Measurements from ENCODE around the gene NECAB3.

NECAB3 gene, protein sequence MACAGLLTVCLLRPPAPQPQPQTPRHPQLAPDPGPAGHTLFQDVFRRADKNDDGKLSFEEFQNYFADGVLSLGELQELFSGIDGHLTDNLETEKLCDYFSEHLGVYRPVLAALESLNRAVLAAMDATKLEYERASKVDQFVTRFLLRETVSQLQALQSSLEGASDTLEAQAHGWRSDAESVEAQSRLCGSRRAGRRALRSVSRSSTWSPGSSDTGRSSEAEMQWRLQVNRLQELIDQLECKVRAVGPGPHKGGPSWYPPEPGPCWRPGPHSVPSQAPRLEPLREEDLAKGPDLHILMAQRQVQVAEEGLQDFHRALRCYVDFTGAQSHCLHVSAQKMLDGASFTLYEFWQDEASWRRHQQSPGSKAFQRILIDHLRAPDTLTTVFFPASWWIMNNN

DNA sequence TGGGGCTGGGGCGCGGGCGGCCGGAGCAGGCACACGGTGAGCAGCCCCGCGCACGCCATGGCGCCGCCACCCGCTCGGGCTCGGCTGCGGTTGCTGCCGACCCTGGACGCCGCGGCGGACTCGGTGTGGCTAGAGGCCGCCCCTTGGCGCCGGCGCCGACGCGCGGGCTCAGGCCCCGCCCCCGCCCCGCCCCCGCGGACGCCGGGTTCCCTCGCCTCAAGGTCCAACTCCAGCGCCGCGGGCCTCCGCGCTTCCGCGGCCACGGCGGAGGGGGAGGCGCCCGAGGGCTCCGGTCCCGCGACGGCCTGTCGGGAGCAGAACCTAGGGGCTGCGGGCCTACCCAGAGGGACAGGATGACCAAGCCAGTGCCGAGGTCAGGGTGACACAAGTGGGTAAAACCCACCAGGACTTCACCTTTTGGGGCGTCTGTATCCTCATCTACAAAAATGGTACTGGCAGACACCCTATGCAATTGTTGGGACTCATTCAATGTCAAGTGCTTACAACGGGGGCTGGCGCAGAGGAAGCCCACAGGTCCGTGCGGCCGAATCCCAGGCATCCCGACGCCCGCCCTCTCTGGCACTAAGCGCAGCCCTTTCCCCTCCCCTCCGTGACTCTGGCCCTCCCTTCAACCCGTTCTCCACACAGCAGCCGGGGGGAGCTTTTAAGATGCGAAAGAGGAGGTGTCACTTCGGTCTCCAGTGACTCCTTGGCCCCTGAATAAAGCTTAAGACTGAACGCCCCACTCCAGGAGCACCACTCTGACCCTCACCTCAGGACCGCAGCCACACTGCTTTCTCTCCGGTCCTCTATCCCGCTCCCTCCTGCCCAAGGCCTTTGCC, at the start of gene NECAB3:
TSS of gene NECAB3 (minus strand) at position 135 of the 842 bp plus-strand sequence. CDS start at position 59, 76 bp downstream.
- TF ChIP-seq, protein P1, sequence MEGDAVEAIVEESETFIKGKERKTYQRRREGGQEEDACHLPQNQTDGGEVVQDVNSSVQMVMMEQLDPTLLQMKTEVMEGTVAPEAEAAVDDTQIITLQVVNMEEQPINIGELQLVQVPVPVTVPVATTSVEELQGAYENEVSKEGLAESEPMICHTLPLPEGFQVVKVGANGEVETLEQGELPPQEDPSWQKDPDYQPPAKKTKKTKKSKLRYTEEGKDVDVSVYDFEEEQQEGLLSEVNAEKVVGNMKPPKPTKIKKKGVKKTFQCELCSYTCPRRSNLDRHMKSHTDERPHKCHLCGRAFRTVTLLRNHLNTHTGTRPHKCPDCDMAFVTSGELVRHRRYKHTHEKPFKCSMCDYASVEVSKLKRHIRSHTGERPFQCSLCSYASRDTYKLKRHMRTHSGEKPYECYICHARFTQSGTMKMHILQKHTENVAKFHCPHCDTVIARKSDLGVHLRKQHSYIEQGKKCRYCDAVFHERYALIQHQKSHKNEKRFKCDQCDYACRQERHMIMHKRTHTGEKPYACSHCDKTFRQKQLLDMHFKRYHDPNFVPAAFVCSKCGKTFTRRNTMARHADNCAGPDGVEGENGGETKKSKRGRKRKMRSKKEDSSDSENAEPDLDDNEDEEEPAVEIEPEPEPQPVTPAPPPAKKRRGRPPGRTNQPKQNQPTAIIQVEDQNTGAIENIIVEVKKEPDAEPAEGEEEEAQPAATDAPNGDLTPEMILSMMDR (IDR thresholded peaks at IDR 0.05; ENCODE audit: low read depth, low read length, missing control alignments), result no peak
- peak within 1 kb of the TSS; percentile 72 for H3K4me3 ChIP-seq (ENCODE audit: low read depth, low read length)
- no peak for DNase-seq (ENCODE audit: low read depth)

DNA sequence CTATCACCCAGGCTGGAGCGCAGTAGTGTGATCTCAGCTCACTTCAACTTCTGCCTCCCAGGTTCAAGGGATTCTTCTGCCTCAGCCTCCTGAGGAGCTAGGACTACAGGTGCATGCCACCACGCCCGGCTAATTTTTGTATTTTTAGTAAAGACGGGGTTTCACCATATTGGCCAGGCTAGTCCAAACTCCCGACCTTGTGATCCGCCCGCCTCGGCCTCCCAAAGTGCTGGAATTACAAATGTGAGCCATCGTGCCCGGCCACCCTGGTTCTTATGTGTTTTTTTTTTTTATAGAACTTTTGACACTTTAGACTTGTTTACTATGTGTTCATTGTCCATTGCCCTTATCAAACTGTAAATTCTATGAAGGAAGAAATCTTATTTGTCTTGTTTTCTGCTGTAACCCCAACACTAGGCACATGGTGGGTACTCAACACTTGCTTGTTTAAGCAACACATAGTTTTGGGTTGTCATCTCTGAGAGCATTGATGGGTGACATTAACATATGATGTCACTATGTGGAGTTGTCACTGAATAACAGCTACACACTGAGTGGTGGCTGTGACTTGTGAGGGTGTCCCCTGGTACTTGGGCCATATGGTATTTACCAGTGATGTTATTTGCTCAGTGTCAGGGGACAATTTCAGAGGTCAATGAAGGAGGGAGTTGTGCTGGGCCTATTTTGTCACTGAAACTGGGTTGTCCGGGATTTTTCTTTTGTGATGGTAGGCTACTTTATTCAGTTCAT, 47.3 kb upstream of the NECAB3 start:
- TF ChIP-seq, protein P1 (IDR thresholded peaks at IDR 0.05; ENCODE audit: low read depth, low read length, missing control alignments), result no peak
- no peak for DNase-seq (ENCODE audit: low read depth)
- H3K4me3 ChIP-seq (ENCODE audit: low read depth, low read length), result no peak overlapping the region

DNA sequence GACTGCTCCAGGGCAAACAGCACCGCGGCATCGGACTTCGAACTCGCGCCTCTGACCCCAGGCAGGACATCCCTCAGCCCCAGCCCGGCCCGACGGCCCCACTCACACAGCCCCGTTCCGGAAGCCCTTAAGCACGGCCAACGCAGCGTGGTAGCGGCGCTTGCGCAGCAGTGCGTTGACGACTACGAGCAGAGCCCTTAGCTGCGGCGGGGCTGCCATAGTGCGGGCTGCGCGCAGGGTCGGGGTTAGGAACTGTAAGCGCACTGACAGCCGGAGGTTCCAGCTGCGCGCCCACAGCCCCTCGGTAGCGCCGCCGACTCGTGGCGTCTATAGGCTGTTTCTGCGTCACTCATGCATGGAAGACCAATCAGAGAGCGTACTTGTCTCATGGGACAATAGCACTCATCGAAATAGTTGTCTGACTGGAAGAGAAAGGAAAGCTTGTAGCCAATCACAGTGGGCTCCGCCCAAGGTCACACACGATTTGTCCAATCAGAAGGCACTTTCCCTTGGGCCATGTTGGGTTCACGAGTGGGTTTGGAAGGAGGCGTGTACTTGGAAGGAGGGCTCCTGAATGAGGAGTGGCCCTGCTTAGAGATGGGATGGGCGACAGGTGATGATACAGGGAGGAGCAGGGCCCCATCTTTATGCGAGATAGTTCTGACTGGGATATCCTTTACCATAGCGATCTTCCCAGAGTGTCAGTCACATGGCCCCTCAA, 45.9 kb upstream of the NECAB3 start, which contains the start of gene PXMP4:
TSS of gene PXMP4 (minus strand) at position 322 of the 721 bp plus-strand sequence. CDS start at position 219, 103 bp downstream.
- TF ChIP-seq, protein P1 (IDR thresholded peaks at IDR 0.05; ENCODE audit: low read depth, low read length, missing control alignments), result no peak
- H3K4me3 ChIP-seq (ENCODE audit: low read depth, low read length), result peak within 1 kb of the TSS; percentile 73
- DNase-seq (ENCODE audit: low read depth), result peak; percentile 95

DNA sequence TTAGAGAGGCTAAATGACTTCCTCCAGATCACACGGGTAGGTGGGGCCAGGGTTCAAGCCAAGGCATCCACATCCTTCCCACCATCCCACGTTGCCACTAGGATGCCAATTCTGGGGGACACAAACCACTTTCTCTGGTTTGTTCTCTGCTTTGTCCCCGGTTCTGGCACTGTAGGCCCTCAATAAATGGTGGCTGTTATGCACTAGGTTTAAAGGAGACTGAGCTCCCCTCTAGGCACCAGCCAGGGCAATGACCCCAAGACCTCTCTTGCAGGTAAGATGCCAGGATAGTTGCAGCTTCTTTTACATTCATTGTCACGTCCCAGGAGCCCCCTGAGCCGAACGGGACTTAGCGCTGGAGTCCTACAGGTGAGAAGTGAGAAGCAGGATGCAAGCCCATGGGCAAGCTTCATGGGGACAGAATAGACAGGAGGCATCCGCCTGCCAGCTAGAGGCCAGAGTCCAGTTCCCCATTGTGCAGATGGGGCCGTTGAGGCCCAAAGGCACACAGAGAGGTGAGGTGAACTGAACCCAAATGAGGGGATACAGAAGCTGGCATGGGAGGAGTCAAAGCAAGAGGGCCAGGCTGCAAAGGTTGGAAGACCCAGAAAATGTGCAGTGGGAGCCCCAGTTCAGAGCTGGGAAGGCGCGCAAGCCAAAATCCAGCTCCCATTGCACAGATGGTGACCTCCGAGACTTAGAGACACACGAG, 45.2 kb upstream of the NECAB3 start:
- peak overlapping the region; percentile 73 for H3K4me3 ChIP-seq (ENCODE audit: low read depth, low read length)
- no peak for DNase-seq (ENCODE audit: low read depth)
- TF ChIP-seq, protein P1 (IDR thresholded peaks at IDR 0.05; ENCODE audit: low read depth, low read length, missing control alignments), result no peak

DNA sequence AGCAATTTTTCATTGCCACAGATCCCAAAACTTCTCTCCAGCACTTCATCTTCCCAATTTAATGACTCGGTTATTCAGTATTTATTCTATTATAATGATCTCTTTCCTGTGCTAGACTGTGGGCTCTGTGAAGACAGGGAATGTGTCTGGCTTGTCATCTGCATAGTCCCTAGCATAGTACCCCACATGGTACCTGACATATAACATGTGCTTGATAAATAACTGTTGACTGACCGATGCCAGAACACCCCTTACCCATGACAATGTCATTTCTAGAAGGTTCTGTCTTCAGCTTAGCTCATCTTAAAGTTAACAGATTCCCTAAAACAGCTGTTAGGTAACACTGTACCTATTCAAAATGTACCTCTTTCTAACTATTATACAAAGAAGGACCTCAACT, 42.3 kb upstream of the NECAB3 start:
- no peak overlapping the region for H3K4me3 ChIP-seq (ENCODE audit: low read depth, low read length)
- TF ChIP-seq, protein P1 (IDR thresholded peaks at IDR 0.05; ENCODE audit: low read depth, low read length, missing control alignments), result no peak
- no peak for DNase-seq (ENCODE audit: low read depth)
